Ectodermal cell (in vitro differentiated cells): ENCODE results near the gene LYG2.
"Not testable (repeated sequence)": the region's sequence is repeated elsewhere in the genome, so short reads cannot be mapped to it uniquely, and the experiment has no call there.

Experiments used
- H3K27ac ChIP-seq: 2 replicates; pipeline ENCODE4 v1.7.0; 2013; ENCODE audit warnings: mild to moderate bottlenecking, low read depth, low read length; ENCODE audit not compliant: insufficient read depth, poor library complexity, severe bottlenecking
- H3K27me3 ChIP-seq: 2 replicates; pipeline ENCODE4 v1.7.0; 2013; ENCODE audit warnings: mild to moderate bottlenecking, low read length; ENCODE audit not compliant: insufficient read depth, control insufficient read depth, poor library complexity, severe bottlenecking
- H3K36me3 ChIP-seq: one replicate; pipeline ENCODE4 v1.7.0; 2013; ENCODE audit warnings: low read length; ENCODE audit not compliant: control insufficient read depth, insufficient read depth
- H3K4me1 ChIP-seq: one replicate; pipeline ENCODE4 v1.7.0; 2013; ENCODE audit warnings: low read length; ENCODE audit not compliant: control insufficient read depth, insufficient read depth
- H3K4me3 ChIP-seq: 2 replicates; pipeline ENCODE4 v1.7.0; 2013; ENCODE audit warnings: low read depth, low read length, control low read depth; ENCODE audit not compliant: insufficient read depth
- H3K9me3 ChIP-seq: 2 replicates; pipeline ENCODE4 v1.7.0; 2013; ENCODE audit warnings: mild to moderate bottlenecking, low read length, moderate library complexity; ENCODE audit not compliant: control insufficient read depth
- WGBS, 2 experiments: methylation state at CpG; one replicate each; pipeline ENCODE4 v1.1.7; 2013; ENCODE audit warnings: missing lambda C conversion rate in 2 of 2; 5-methylcytosine and 5-hydroxymethylcytosine counted together

LYG2 gene

GRCh38 chr2:99261242-99261641 lies 5.8 kb upstream of the LYG2 start:
- Histone ChIP-seq H3K4me1 (no peaks in the 10 kb centered on the region), H3K27ac (no peak overlapping the region), H3K27me3 (no peaks in the 10 kb centered on the region), H3K36me3 (no peaks in the 10 kb centered on the region), H3K9me3 (no peaks in the 10 kb centered on the region), H3K4me3 (no peak overlapping the region)
- 87 to 93% methylated on average over 4 of the region's 4 CpGs for WGBS, 2 experiments

DNA sequence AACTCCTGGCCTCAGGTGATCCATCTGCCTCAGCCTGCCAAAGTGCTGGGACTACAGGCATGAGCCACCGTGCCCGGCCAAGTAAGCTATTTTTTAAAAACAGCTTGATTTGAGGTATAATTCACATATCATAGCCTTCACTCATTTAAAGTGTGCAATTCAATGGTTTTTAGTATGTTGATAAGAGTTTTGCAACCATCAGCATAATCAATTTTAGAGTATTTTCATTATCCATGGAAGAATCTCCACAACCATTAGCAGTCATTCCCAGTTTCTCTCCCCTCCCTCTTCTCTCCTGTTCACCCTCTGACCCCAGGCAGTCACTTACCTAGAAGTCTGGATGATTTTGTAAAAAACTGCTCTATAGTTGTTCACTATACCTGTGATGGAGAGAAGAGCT lies 4.7 kb upstream of the LYG2 start:
- H3K27me3 ChIP-seq, result no peaks in the 10 kb centered on the region
- H3K36me3 ChIP-seq, result no peaks in the 10 kb centered on the region
- no peak overlapping the region for H3K27ac ChIP-seq
- H3K9me3 ChIP-seq, result no peaks in the 10 kb centered on the region
- H3K4me1 ChIP-seq, result no peaks in the 10 kb centered on the region
- H3K4me3 ChIP-seq, result no peak overlapping the region
- WGBS, 2 experiments, result 81 to 100% methylated on average over 2 of the region's 2 CpGs

GRCh38 chr2:99259465-99259864 lies 4.0 kb upstream of the LYG2 start:
- no peaks in the 10 kb centered on the region for H3K4me1 ChIP-seq
- H3K27me3 ChIP-seq, result no peaks in the 10 kb centered on the region
- H3K9me3 ChIP-seq, result no peaks in the 10 kb centered on the region
- H3K36me3 ChIP-seq, result no peaks in the 10 kb centered on the region
- 94 to 95% methylated on average over 3 of the region's 4 CpGs for WGBS, 2 experiments
- H3K27ac ChIP-seq, result no peak overlapping the region
- no peak overlapping the region for H3K4me3 ChIP-seq

GRCh38 chr2:99256677-99257076 lies 1.2 kb upstream of the LYG2 start:
- Histone ChIP-seq H3K4me1 (no peaks in the 10 kb centered on the region), H3K27ac (no peak overlapping the region), H3K36me3 (no peaks in the 10 kb centered on the region), H3K9me3 (no peaks in the 10 kb centered on the region), H3K4me3 (no peak overlapping the region), H3K27me3 (no peaks in the 10 kb centered on the region)
- 90 to 94% methylated on average over 2 of the region's 2 CpGs for WGBS, 2 experiments

DNA sequence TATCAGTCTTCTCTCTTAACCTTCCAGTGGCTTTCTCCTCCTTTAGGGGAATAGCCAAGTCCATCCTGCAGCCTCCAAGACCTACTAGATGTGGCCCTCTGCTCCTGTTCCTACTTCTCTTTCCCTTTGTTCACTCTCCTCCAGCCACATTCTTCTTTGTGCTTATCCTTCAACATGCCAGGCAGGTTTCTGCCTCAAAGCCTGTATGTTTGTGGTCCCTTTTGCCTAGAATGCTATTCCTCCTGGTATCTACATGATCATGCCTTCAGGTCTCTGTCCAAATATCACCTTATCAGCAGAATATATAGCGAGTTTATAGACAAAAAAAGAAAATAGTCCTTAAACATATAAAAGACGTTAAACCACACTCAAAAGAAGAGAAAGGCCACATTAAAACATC lies 5.5 kb downstream of the LYG2 start:
- Histone ChIP-seq H3K27ac (no peak overlapping the region), H3K36me3 (no peaks in the 10 kb centered on the region), H3K4me3 (no peak overlapping the region), H3K9me3 (no peaks in the 10 kb centered on the region), H3K27me3 (no peaks in the 10 kb centered on the region), H3K4me1 (no peaks in the 10 kb centered on the region)
- WGBS, 2 experiments, result 93 to 98% methylated on average over 2 of the region's 2 CpGs

DNA sequence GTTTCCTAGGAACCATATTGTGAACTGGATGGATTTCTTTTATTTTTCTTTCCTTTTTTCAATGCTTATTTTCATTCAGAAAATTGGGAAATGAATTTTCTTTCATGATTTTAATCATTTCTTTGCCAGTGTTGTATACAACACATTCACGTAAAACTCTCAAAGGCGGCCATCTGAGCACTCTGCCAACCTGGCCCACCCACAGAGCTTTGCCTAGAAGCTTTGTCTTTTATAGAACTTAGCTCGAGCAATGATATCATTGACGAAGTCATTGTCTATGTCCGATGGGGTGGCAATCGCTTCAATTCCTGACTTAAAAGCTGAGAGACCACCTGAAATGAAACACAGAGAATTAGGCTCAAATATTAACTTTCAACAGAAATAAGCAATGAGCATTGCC lies 13.3 kb downstream of the LYG2 start:
- Histone ChIP-seq H3K4me1 (peaks cover 8% of the 10 kb centered on the region), H3K9me3 (no peaks in the 10 kb centered on the region), H3K36me3 (no peaks in the 10 kb centered on the region), H3K27me3 (no peaks in the 10 kb centered on the region), H3K27ac (no peak overlapping the region), H3K4me3 (no peak overlapping the region)
- 85 to 89% methylated on average over 6 of the region's 6 CpGs for WGBS, 2 experiments

DNA sequence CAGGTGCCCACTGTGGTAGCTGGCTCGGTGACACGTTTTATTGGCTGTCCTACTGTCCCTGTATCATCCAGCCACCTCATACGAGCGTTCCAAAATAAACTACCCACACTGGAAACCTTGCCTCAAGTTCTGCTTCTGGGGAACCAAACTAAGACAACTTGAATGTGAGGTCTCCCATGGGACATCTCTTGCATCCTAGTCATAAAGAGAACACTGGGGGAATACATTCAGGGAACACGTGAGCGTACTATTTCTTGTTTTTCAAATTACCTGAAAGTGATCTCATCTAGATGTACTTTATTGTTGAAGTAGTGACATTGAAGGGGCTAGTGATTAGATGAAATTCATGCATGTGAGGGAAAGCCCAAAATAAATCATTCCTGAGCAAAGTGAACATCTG lies 15.0 kb downstream of the LYG2 start:
- Histone ChIP-seq H3K9me3 (no peaks in the 10 kb centered on the region), H3K4me1 (peaks cover 8% of the 10 kb centered on the region), H3K27me3 (no peaks in the 10 kb centered on the region), H3K4me3 (no peak overlapping the region), H3K36me3 (no peaks in the 10 kb centered on the region), H3K27ac (no peak overlapping the region)
- 94 to 97% methylated on average over 6 of the region's 6 CpGs for WGBS, 2 experiments

GRCh38 chr2:99238599-99238998 lies 16.9 kb downstream of the LYG2 start:
- H3K4me3 ChIP-seq, result no peak overlapping the region
- H3K27ac ChIP-seq, result no peak overlapping the region
- H3K4me1 ChIP-seq, result peaks cover 8% of the 10 kb centered on the region
- 92 to 95% methylated on average over 6 of the region's 6 CpGs for WGBS, 2 experiments
- H3K27me3 ChIP-seq, result no peaks in the 10 kb centered on the region
- no peaks in the 10 kb centered on the region for H3K9me3 ChIP-seq
- H3K36me3 ChIP-seq, result no peaks in the 10 kb centered on the region

GRCh38 chr2:99233177-99233576 lies 22.3 kb downstream of the LYG2 start:
- H3K36me3 ChIP-seq, H3K27ac ChIP-seq, H3K4me3 ChIP-seq, H3K27me3 ChIP-seq, H3K9me3 ChIP-seq, H3K4me1 ChIP-seq: not testable (repeated sequence)

GRCh38 chr2:99217929-99218501 lies 37.5 kb downstream of the LYG2 start:
- H3K27ac ChIP-seq, result no peak overlapping the region
- 90% methylated on average over 4 of the region's 4 CpGs for WGBS, 2 experiments
- no peaks in the 10 kb centered on the region for H3K36me3 ChIP-seq
- H3K9me3 ChIP-seq, result no peaks in the 10 kb centered on the region
- H3K27me3 ChIP-seq, result no peaks in the 10 kb centered on the region
- no peaks in the 10 kb centered on the region for H3K4me1 ChIP-seq
- H3K4me3 ChIP-seq, result no peak overlapping the region

DNA sequence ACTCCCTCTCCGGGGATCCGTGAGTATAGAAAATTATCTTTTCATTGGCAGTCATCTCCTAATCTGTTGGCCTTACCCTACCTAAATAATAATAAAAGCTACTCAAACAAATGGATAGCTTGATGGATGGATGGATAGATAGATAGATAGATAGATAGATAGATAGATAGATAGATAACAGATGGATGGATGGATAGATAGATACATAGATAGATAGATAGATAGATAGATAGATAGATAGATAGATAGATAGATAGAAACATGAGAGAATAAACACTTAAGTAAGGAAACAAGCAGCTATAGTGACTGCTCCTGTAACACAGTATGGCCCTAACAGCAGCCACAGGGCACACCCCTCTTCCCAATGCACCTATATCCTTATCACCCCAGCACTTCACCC lies 39.4 kb downstream of the LYG2 start:
- H3K27me3 ChIP-seq, result no peaks in the 10 kb centered on the region
- no peaks in the 10 kb centered on the region for H3K4me1 ChIP-seq
- no peaks in the 10 kb centered on the region for H3K36me3 ChIP-seq
- H3K4me3 ChIP-seq, result no peak overlapping the region
- no peaks in the 10 kb centered on the region for H3K9me3 ChIP-seq
- H3K27ac ChIP-seq, result no peak overlapping the region
- 85 to 100% methylated on average over 2 of the region's 2 CpGs for WGBS, 2 experiments
